HepG2 (cell line): ENCODE results near the gene PSMD3. TPM values are rescaled to one million over a fixed set of nuclear protein-coding genes. Genes with fewer than 3 reads are reported as not detected.

ENCODE experiments used
- ATF4 ChIP-seq, 2 experiments: fragments of 450-650 bp in 1 of 2; sonication (generic) in 1 of 2; formaldehyde crosslinking; IDR thresholded peaks; 2 replicates each; pipeline versions ENCODE4 v1.5.0 to v1.8.0; 2020 to 2022; ENCODE audit warnings: mild to moderate bottlenecking in 1 of 2, missing genetic modification reagents in 1 of 2
- BRD4 ChIP-seq: sonication (generic); formaldehyde crosslinking; IDR thresholded peaks from 2 replicates; pipeline ENCODE4 v1.4.0; 2020; ENCODE audit warnings: missing genetic modification reagents
- FOXK1 ChIP-seq: sonication (generic); formaldehyde crosslinking; IDR thresholded peaks from 2 replicates; pipeline ENCODE4 v1.4.0; 2020; ENCODE audit warnings: low read depth, missing genetic modification reagents, borderline replicate concordance
- FOXO1 ChIP-seq: sonication (generic); formaldehyde crosslinking; IDR thresholded peaks from 2 replicates; pipeline ENCODE4 v1.4.0; 2020; ENCODE audit warnings: missing genetic modification reagents
- GLI4 ChIP-seq: sonication (generic); formaldehyde crosslinking; IDR thresholded peaks from 2 replicates; pipeline ENCODE4 v1.5.1; 2020; ENCODE audit warnings: missing genetic modification reagents, mild to moderate bottlenecking, moderate library complexity, borderline replicate concordance
- HMGXB4 ChIP-seq, 2 experiments: sonication (generic) in 1 of 2; formaldehyde crosslinking in 1 of 2; IDR thresholded peaks; 2 replicates each; pipeline versions ENCODE4 v1.4.0 to v1.6.1; 2018 to 2020; ENCODE audit warnings: missing genetic modification reagents in 2 of 2, borderline replicate concordance in 1 of 2, low read depth in 1 of 2, mild to moderate bottlenecking in 1 of 2, missing biosample characterization in 1 of 2
- SATB2 ChIP-seq: sonication (generic); formaldehyde crosslinking; IDR thresholded peaks from 2 replicates; pipeline ENCODE4 v1.5.0; 2020; ENCODE audit warnings: missing genetic modification reagents
- SKIL ChIP-seq: sonication (generic); formaldehyde crosslinking; IDR thresholded peaks from 2 replicates; pipeline ENCODE4 v1.8.0; 2022; ENCODE audit warnings: missing genetic modification reagents, mild to moderate bottlenecking, moderate library complexity, borderline replicate concordance
- SRSF1 ChIP-seq: fragments of 200-400 bp; formaldehyde crosslinking; optimal IDR thresholded peaks from 2 replicates; pipeline ENCODE3; 2017; ENCODE audit warnings: mild to moderate bottlenecking, low read depth, low read length, moderate library complexity
- TMF1 ChIP-seq: sonication (generic); formaldehyde crosslinking; IDR thresholded peaks from 2 replicates; pipeline ENCODE4 v1.8.1; 2022; ENCODE audit warnings: low read depth, missing genetic modification reagents
- ZBTB37 ChIP-seq: sonication (generic); formaldehyde crosslinking; IDR thresholded peaks from 2 replicates; pipeline ENCODE4 v1.4.0; 2020; ENCODE audit warnings: mild to moderate bottlenecking, missing genetic modification reagents
- ZEB1 ChIP-seq: IDR thresholded peaks from 2 replicates; pipeline ENCODE4 v1.6.1; 2012; ENCODE audit warnings: mild to moderate bottlenecking, low read depth, inconsistent platforms; ENCODE audit not compliant: insufficient replicate concordance
- ZNF280B ChIP-seq: sonication (generic); formaldehyde crosslinking; IDR thresholded peaks from 2 replicates; pipeline ENCODE4 v1.5.0; 2020; ENCODE audit warnings: missing genetic modification reagents, mild to moderate bottlenecking, borderline replicate concordance
- ZNF580 ChIP-seq: IDR thresholded peaks from 2 replicates; pipeline ENCODE4 v1.6.1; 2016; ENCODE audit warnings: low read depth, borderline replicate concordance
- ZSCAN30 ChIP-seq: sonication (generic); formaldehyde crosslinking; IDR thresholded peaks from 2 replicates; pipeline ENCODE4 v1.5.0; 2020; ENCODE audit warnings: mild to moderate bottlenecking, missing genetic modification reagents
- ZXDC ChIP-seq: sonication (generic); formaldehyde crosslinking; IDR thresholded peaks from 2 replicates; pipeline ENCODE4 v1.5.0; 2020; ENCODE audit warnings: mild to moderate bottlenecking, missing genetic modification reagents
- polyA plus RNA-seq, 8 experiments: library from polyadenylated mRNA; depleted of rRNA in 3 of 8; stranded (reverse) in 7 of 8; unstranded in 1 of 8; fragments of >200 nt; fragmentation: Illumina TruSeq in 4 of 8; extraction: Trizol in 4 of 8; gene quantifications; 2 replicates each; pipeline versions ENCODE4 v1.2.1 to v1.2.3, GENCODE V29; 2011 to 2016; ENCODE audit warnings: low read depth in 4 of 8, missing spikeins in 1 of 8, mixed read lengths in 1 of 8; ENCODE audit not compliant: insufficient read depth in 1 of 8
- total RNA-seq, 5 experiments: library from RNA; depleted of rRNA; stranded (reverse); fragments of >200 nt; fragmentation: Illumina TruSeq; extraction: Trizol; gene quantifications; 2 replicates each; pipeline ENCODE4 v1.2.3, GENCODE V29; 2016; ENCODE audit warnings: low read depth in 1 of 5

The PSMD3 gene
- total and polyA plus RNA-seq, 2 of the 13 experiments (the other 11 are each of a cell fraction or from before 2014, with no cell fraction given): 97.4 to 146 TPM

- TF ChIP-seq ZBTB37 (no peak), FOXO1 (CRISPR knock-in tag) (peak; percentile 37; the same call in 1 of the 2 replicates), ZXDC (CRISPR knock-in tag) (no peak), ZSCAN30 (CRISPR knock-in tag) (no peak), SRSF1 (no peak), ZEB1 (no peak), BRD4 (CRISPR knock-in tag) (no peak), SATB2 (no peak), SKIL (CRISPR knock-in tag) (no peak), GLI4 (CRISPR knock-in tag) (no peak), TMF1 (CRISPR knock-in tag) (no peak), HMGXB4 (CRISPR knock-in tag; IDR thresholded peaks at IDR 0.05; ENCODE audit: borderline replicate concordance in 1 of 2, low read depth in 1 of 2) (peak in 1 of 2 experiments; percentile 72; a peak in 1 of 4 replicates), ATF4 (CRISPR knock-in tag; IDR thresholded peaks at IDR 0.05) (no peak), ZNF580 (CRISPR knock-in tag) (no peak), ZNF280B (no peak), FOXK1 (CRISPR knock-in tag) (no peak; the same call in 1 of the 2 replicates)
Observed at GRCh38 chr17:40038882-40039513, 58.4 kb downstream of the PSMD3 start (continued).
